OCI-LY7 (cell line): ENCODE results near the gene SNRK. TPM values are rescaled to one million over a fixed set of nuclear protein-coding genes. Genes with fewer than 3 reads are reported as not detected.

Experiments used
- BruUV-seq: library from RNA; stranded (reverse); fragments of 400-500 nt; replicated peaks from 2 replicates; lab custom pipeline; 2021; lab: Mats Ljungman, UMichigan
- CTCF ChIA-PET: fragments of 300-600 bp; sonication (Branson Sonifier 250); formaldehyde crosslinking; loops from one replicate; lab custom pipeline; 2022; ENCODE audit warnings: antibody characterized with exemption; ENCODE audit not compliant: unreplicated experiment; lab: Charles Lee
- POLR2A ChIA-PET: fragments of 300-600 bp; sonication (Branson Sonifier 250); formaldehyde crosslinking; loops from one replicate; lab custom pipeline; 2022; ENCODE audit warnings: antibody characterized with exemption; lab: Charles Lee
- DNase-seq: peaks from one replicate; pipeline ENCODE4 v3.0.0-alpha.2; 2015; ENCODE audit warnings: low spot score
- H2AFZ ChIP-seq: fragments of 200-600 bp; sonication (generic), shearing (Covaris generic); 2 replicates; pipeline ENCODE4 v1.6.1; 2014; ENCODE audit warnings: mild to moderate bottlenecking, antibody characterized with exemption, low read length, moderate library complexity
- H3K27ac ChIP-seq: fragments of 200-600 bp; sonication (generic); 2 replicates; pipeline ENCODE4 v1.5.1; 2014; ENCODE audit warnings: mixed run types, low read depth, mild to moderate bottlenecking, moderate library complexity, low read length, inconsistent platforms; ENCODE audit not compliant: poor library complexity, severe bottlenecking
- H3K36me3 ChIP-seq: fragments of 200-600 bp; sonication (generic); 2 replicates; pipeline ENCODE4 v1.6.1; 2014; ENCODE audit warnings: mild to moderate bottlenecking, antibody characterized with exemption, low read length, moderate library complexity, mixed read lengths; ENCODE audit not compliant: insufficient read depth
- H3K4me1 ChIP-seq: fragments of 200-600 bp; sonication (generic); 2 replicates; pipeline ENCODE4 v1.5.1; 2014; ENCODE audit warnings: mild to moderate bottlenecking, low read length; ENCODE audit not compliant: insufficient read depth, poor library complexity, severe bottlenecking
- H3K4me2 ChIP-seq: fragments of 200-600 bp; sonication (generic); 2 replicates; pipeline ENCODE4 v1.6.1; 2014; ENCODE audit warnings: mild to moderate bottlenecking, low read length
- H3K4me3 ChIP-seq: fragments of 200-600 bp; sonication (generic); 2 replicates; pipeline ENCODE4 v1.5.1; 2014; ENCODE audit warnings: mild to moderate bottlenecking, low read depth, low read length; ENCODE audit not compliant: poor library complexity, severe bottlenecking
- H3K79me2 ChIP-seq: fragments of 200-600 bp; sonication (generic); 2 replicates; pipeline ENCODE4 v1.6.1; 2016; ENCODE audit warnings: low read depth, mild to moderate bottlenecking, low read length, moderate library complexity, mixed read lengths; ENCODE audit not compliant: insufficient read depth
- H3K9me2 ChIP-seq: fragments of 200-600 bp; sonication (generic); 2 replicates; pipeline ENCODE4 v1.6.1; 2016; ENCODE audit warnings: mild to moderate bottlenecking, low read length, mixed read lengths; ENCODE audit not compliant: insufficient read depth
- H3K9me3 ChIP-seq: fragments of 200-600 bp; sonication (generic); 2 replicates; pipeline ENCODE4 v1.6.1; 2014; ENCODE audit warnings: mild to moderate bottlenecking, mixed run types, low read length, mixed read lengths
- H4K20me1 ChIP-seq: fragments of 200-600 bp; sonication (generic); 2 replicates; pipeline ENCODE4 v1.6.1; 2014; ENCODE audit warnings: mild to moderate bottlenecking, antibody characterized with exemption, low read length, moderate library complexity, mixed read lengths; ENCODE audit not compliant: insufficient read depth
- EZH2phosphoT487 ChIP-seq: fragments of 200-600 bp; sonication (generic); IDR thresholded peaks from 2 replicates; pipeline ENCODE4 v1.6.1; 2018; ENCODE audit warnings: low read depth, borderline replicate concordance, mild to moderate bottlenecking, mixed run types, antibody characterized with exemption, low read length, moderate library complexity, mixed read lengths
- intact Hi-C: fragments of 100-400 bp; cut with micrococcal nuclease; formaldehyde crosslinking; loops from one replicate; pipeline ENCODE4 v1.10.0; 2022; ENCODE audit not compliant: unreplicated experiment
- total RNA-seq, 2 experiments: library from RNA; depleted of rRNA in 1 of 2; stranded (reverse); fragments of >200 nt in 1 of 2; shearing (Covaris generic) in 1 of 2; gene quantifications; 2 replicates each; pipeline ENCODE4 v1.2.3, GENCODE V29; 2014 to 2022
- TF ChIP-seq, protein P1 (sequence below): fragments of 200-600 bp; sonication (generic); conservative IDR thresholded peaks from 2 replicates; pipeline ENCODE4 v1.5.1; 2014; ENCODE audit warnings: mild to moderate bottlenecking, antibody characterized with exemption, low read length, moderate library complexity, mixed read lengths

Gene SNRK
- total RNA-seq, 2 experiments from 2014 or later: 15.5 TPM

DNA sequence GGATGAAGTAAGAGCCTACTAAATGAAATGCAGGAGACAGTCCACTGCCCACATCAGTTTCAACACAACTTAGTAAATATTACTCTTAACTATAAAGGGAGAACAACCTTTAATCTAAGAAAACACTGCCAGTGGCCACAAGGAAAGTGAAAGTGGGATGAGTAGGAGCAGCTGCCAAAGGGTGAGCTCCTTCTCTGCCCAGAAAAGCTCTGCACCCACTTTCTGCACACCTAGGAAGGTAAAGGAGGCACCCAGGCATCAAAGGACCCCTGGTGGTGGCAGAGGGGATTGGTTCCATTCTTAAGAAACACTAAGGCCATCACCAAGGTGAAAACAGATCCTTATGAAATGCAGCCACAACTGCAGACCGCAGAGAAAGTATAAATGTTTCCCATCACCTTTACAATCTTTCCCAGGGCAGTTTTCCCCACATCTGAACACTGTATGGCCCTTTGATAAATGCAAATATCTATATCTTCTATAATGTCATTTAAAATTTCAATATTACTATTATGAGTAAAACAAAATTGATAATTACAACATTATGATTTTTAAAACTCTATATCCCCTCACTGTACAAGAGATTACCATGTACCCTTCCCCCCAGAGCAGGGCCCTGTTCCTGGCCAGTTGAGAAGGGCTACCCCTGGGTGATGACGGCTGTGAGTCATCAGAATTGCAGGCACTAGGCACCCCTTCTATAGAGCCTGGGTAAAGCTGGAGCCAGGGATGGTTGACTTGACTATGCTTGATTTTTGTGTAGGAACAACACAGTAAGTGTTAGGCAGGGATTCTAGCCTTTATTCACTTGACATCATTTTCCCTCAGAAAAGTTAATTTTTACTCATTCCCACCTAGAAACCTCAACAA, 92.0 kb downstream of the SNRK start:
- POLR2A ChIA-PET: no interaction called here
- no TSS peak for BruUV-seq
- intact Hi-C loops: loop anchor here (2.0 to 10.0 kb wide), 3 partner anchors 156 to 414 kb away; no protein-coding TSS in a partner anchor

DNA sequence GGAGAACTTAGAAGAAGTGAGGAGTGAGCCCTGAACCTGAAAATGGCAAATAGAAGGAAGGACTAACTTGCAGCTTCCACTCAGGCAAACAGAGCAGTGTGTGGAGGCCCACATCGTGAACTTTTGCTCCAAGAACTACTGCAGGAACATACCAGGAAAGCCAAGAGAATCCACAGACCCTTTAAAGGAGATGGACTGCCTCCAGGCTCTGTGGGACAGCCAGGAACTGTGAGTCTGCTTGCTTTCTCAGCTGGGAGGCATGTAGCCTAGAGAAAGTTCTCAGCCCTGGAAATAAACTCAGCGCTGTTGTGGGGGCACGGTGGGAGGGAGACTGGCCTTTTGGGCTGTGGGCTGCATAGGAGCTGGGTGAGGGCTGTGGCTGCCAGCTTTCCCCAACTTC, 93.0 kb downstream of the SNRK start:
- Histone ChIP-seq H3K9me3 (no peaks in the 10 kb centered on the region), H3K4me3 (no peak overlapping the region), H4K20me1 (no peaks in the 10 kb centered on the region), H3K4me2 (no peak overlapping the region), H3K4me1 (no peaks in the 10 kb centered on the region), H3K79me2 (no peaks in the 10 kb centered on the region), H3K27ac (no peak overlapping the region), H3K9me2 (no peaks in the 10 kb centered on the region), H2AFZ (no peak overlapping the region), H3K36me3 (no peaks in the 10 kb centered on the region)
- intact Hi-C loops: loop anchor here (2.0 to 10.0 kb wide), 3 partner anchors 157 to 415 kb away; no protein-coding TSS in a partner anchor
- ChIA-PET POLR2A (no interaction called here), CTCF (no interaction called here)
- TF ChIP-seq EZH2phosphoT487: no peak
- TF ChIP-seq, protein P1, sequence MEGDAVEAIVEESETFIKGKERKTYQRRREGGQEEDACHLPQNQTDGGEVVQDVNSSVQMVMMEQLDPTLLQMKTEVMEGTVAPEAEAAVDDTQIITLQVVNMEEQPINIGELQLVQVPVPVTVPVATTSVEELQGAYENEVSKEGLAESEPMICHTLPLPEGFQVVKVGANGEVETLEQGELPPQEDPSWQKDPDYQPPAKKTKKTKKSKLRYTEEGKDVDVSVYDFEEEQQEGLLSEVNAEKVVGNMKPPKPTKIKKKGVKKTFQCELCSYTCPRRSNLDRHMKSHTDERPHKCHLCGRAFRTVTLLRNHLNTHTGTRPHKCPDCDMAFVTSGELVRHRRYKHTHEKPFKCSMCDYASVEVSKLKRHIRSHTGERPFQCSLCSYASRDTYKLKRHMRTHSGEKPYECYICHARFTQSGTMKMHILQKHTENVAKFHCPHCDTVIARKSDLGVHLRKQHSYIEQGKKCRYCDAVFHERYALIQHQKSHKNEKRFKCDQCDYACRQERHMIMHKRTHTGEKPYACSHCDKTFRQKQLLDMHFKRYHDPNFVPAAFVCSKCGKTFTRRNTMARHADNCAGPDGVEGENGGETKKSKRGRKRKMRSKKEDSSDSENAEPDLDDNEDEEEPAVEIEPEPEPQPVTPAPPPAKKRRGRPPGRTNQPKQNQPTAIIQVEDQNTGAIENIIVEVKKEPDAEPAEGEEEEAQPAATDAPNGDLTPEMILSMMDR: no peak
- no peak for DNase-seq
- no TSS peak for BruUV-seq

More for the DNA sequence above, 92.0 kb downstream of the SNRK start:
- CTCF ChIA-PET: no interaction called here
- no peak overlapping the region for H3K27ac ChIP-seq
- TF ChIP-seq EZH2phosphoT487: no peak
- TF ChIP-seq, protein P1: peak; percentile 85
- no peak overlapping the region for H2AFZ ChIP-seq
- no peaks in the 10 kb centered on the region for H3K79me2 ChIP-seq
- no peaks in the 10 kb centered on the region for H3K4me1 ChIP-seq
- no peak overlapping the region for H3K4me2 ChIP-seq
- H3K9me2 ChIP-seq: no peaks in the 10 kb centered on the region
- no peaks in the 10 kb centered on the region for H4K20me1 ChIP-seq
- H3K9me3 ChIP-seq: no peaks in the 10 kb centered on the region
- H3K4me3 ChIP-seq: no peak overlapping the region
- peak; percentile 60 for DNase-seq
- H3K36me3 ChIP-seq: no peaks in the 10 kb centered on the region

DNA sequence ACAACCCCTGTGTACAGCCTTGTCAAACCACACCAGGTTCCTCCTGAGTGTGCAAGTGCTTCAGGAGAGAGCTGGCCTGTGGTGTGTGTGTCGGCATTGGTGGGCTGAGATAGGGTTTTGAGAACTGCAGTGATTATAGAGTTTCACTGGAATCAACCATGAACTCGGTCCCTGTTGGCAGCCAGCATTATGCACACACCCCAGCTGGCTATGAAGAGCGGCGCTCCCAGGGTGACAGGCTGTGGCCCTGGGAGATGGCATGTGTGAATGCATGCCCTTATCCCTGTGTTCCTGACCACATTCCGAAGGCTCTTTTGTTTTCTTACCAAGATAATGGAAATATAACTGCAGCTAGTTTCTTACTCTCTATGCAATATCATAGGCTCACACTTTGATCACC, 101.8 kb downstream of the SNRK start:
- no peak for DNase-seq
- Histone ChIP-seq H3K4me1 (no peaks in the 10 kb centered on the region), H3K79me2 (no peaks in the 10 kb centered on the region), H3K4me3 (no peak overlapping the region), H4K20me1 (no peaks in the 10 kb centered on the region), H3K36me3 (no peaks in the 10 kb centered on the region), H3K9me2 (no peaks in the 10 kb centered on the region), H2AFZ (no peak overlapping the region), H3K9me3 (no peaks in the 10 kb centered on the region), H3K27ac (no peak overlapping the region), H3K4me2 (no peak overlapping the region)
- no TSS peak for BruUV-seq
- ChIA-PET CTCF (interaction anchor here (0.5 kb wide), 1 partner anchor 316 kb away, joined by 3 read pairs; no protein-coding TSS in a partner anchor), POLR2A (no interaction called here)
- intact Hi-C loops: no loop called here
- no peak for TF ChIP-seq EZH2phosphoT487
- TF ChIP-seq, protein P1: no peak
